OCI-LY7 (cell line): ENCODE data around the gene TMCC2.

Experiments used
- CTCF ChIP-seq: fragments of 200-600 bp; sonication (generic); conservative IDR thresholded peaks from 2 replicates; pipeline ENCODE4 v1.5.1; 2014; ENCODE audit warnings: mild to moderate bottlenecking, antibody characterized with exemption, low read length, moderate library complexity, mixed read lengths
- EZH2phosphoT487 ChIP-seq: fragments of 200-600 bp; sonication (generic); IDR thresholded peaks from 2 replicates; pipeline ENCODE4 v1.6.1; 2018; ENCODE audit warnings: low read depth, borderline replicate concordance, mild to moderate bottlenecking, mixed run types, antibody characterized with exemption, low read length, moderate library complexity, mixed read lengths

GRCh38 chr1:205260948-205261732, 33.4 kb downstream of the TMCC2 start:
- TF ChIP-seq CTCF (no peak), EZH2phosphoT487 (no peak)
